ENCODE data around the gene BABAM2. TPM values are rescaled to one million over a fixed set of nuclear protein-coding genes. Genes with fewer than 3 reads are reported as not detected.

The BABAM2 gene
- total RNA-seq = 10 to 100 TPM; 24.4 to 52.3 (median 31.2) TPM
- 10 to 100 TPM; 22.9 to 25.2 (median 25.0) TPM for polyA plus RNA-seq

- Histone ChIP-seq H3K27ac (peak within 1 kb of the TSS; percentile 91 to 97 (median 94)), H3K4me3 (peak within 1 kb of the TSS; percentile 64 to 77 (median 70)), H3K27me3 (no peaks in the 10 kb centered on the region), H3K4me1 (peaks cover 0 to 28% (median 19%) of the 10 kb centered on the region in 4 donors), H3K36me3 (no peaks in the 10 kb centered on the region), H3K9me3 (no peaks in the 10 kb centered on the region)
- intact Hi-C loops (cut with DNase I) = loop anchor here (1.0 to 5.0 kb wide), 6 partner anchors 24 to 500 kb away; partner anchors contain the start of gene MRPL33
- TF ChIP-seq POLR2A (IDR thresholded peaks at IDR 0.05) = peak; percentile 46 to 76
- TF ChIP-seq POLR2AphosphoS5 (IDR thresholded peaks at IDR 0.05) = peak; percentile 86 to 97 (median 93)
- no peak for TF ChIP-seq CTCF (IDR thresholded peaks at IDR 0.05)
- peak in 2 of 4 donors; percentile 68 to 97 for TF ChIP-seq EP300 (IDR thresholded peaks at IDR 0.05)
- 0% methylated on average over 79 of the region's 79 CpGs for WGBS, 2 donors
- DNase-seq = peak; percentile 93
Observed at GRCh38 chr2:27890146-27890923, at the start of gene BABAM2, which contains the start of gene RBKS. Gene BABAM2 (plus strand): TSS chr2:27890729. CDS start chr2:27894557, 3,828 bp downstream. Gene RBKS (minus strand): TSS chr2:27890387. CDS start chr2:27890345, 42 bp downstream.

GRCh38 chr2:27842894-27843293, 47.6 kb upstream of the BABAM2 start:
- H3K9me3 ChIP-seq = no peaks in the 10 kb centered on the region
- no peak overlapping the region for H3K4me3 ChIP-seq
- intact Hi-C loops (cut with DNase I) = no loop called here
- H3K36me3 ChIP-seq = no peaks in the 10 kb centered on the region
- no peaks in the 10 kb centered on the region for H3K27me3 ChIP-seq
- WGBS, 2 donors = 89 to 95% methylated on average over 5 of the region's 5 CpGs
- no peak for TF ChIP-seq CTCF (IDR thresholded peaks at IDR 0.05)
- TF ChIP-seq POLR2A (IDR thresholded peaks at IDR 0.05) = no peak
- no peak for TF ChIP-seq EP300 (IDR thresholded peaks at IDR 0.05)
- no peak for TF ChIP-seq POLR2AphosphoS5 (IDR thresholded peaks at IDR 0.05)
- peaks cover 0 to 45% (median 12%) of the 10 kb centered on the region in 4 donors for H3K4me1 ChIP-seq
- no peak for DNase-seq
- H3K27ac ChIP-seq = peak overlapping the region in 2 of 4 donors; percentile 74 to 77

- 95 to 98% methylated on average over 7 of the region's 7 CpGs for WGBS, 2 donors
- Histone ChIP-seq H3K27me3 (no peaks in the 10 kb centered on the region), H3K4me1 (peaks cover 0 to 39% (median 12%) of the 10 kb centered on the region in 4 donors), H3K4me3 (no peak overlapping the region), H3K9me3 (no peaks in the 10 kb centered on the region), H3K36me3 (no peaks in the 10 kb centered on the region), H3K27ac (peak overlapping the region in 3 of 4 donors; percentile 18 to 77 (median 74))
- intact Hi-C loops (cut with DNase I) = no loop called here
- no peak for TF ChIP-seq POLR2A (IDR thresholded peaks at IDR 0.05)
- TF ChIP-seq EP300 (IDR thresholded peaks at IDR 0.05) = no peak
- TF ChIP-seq POLR2AphosphoS5 (IDR thresholded peaks at IDR 0.05) = no peak
- no peak for TF ChIP-seq CTCF (IDR thresholded peaks at IDR 0.05)
- no peak for DNase-seq
Observed at GRCh38 chr2:27843992-27844391, 46.5 kb upstream of the BABAM2 start.

GRCh38 chr2:27844821-27845255, 45.7 kb upstream of the BABAM2 start:
- no peaks in the 10 kb centered on the region for H3K27me3 ChIP-seq
- 75 to 86% methylated on average over 4 of the region's 4 CpGs for WGBS, 2 donors
- no peak overlapping the region for H3K4me3 ChIP-seq
- no peaks in the 10 kb centered on the region for H3K9me3 ChIP-seq
- H3K4me1 ChIP-seq = peaks cover 0 to 35% (median 12%) of the 10 kb centered on the region in 4 donors
- DNase-seq = no peak
- intact Hi-C loops (cut with DNase I) = no loop called here
- TF ChIP-seq POLR2AphosphoS5 (IDR thresholded peaks at IDR 0.05) (peak in 3 of 4 donors; percentile 37 to 65 (median 60)), CTCF (IDR thresholded peaks at IDR 0.05) (no peak), POLR2A (IDR thresholded peaks at IDR 0.05) (no peak), EP300 (IDR thresholded peaks at IDR 0.05) (peak in 2 of 4 donors; percentile 8 to 41)
- no peaks in the 10 kb centered on the region for H3K36me3 ChIP-seq
- H3K27ac ChIP-seq = peak overlapping the region in 3 of 4 donors; percentile 18 to 77 (median 74)

Measured in sigmoid colon (tissue), 7 donors.